ENCODE measurements around the gene ZNF133.
"Not testable (repeated sequence)": the region's sequence is repeated elsewhere in the genome, so short reads cannot be mapped to it uniquely, and the experiment has no call there.

Gene ZNF133

GRCh38 chr20:18287915-18288748, at the start of gene ZNF133:
TSS of gene ZNF133 (plus strand) at chr20:18288527. CDS start at chr20:18305687, 17,160 bp downstream.
- no peak for TF ChIP-seq CTCF (IDR thresholded peaks at IDR 0.05; ENCODE audit: low read depth, low read length, missing control alignments)
- in situ Hi-C loops (cut with HindIII; ENCODE audit: low sequenced_read_pairs) = no loop called here
- H3K4me3 ChIP-seq (ENCODE audit: low read depth, low read length) = peak within 1 kb of the TSS; percentile 95
- peak; percentile 81 for DNase-seq (ENCODE audit: low read depth)

DNA sequence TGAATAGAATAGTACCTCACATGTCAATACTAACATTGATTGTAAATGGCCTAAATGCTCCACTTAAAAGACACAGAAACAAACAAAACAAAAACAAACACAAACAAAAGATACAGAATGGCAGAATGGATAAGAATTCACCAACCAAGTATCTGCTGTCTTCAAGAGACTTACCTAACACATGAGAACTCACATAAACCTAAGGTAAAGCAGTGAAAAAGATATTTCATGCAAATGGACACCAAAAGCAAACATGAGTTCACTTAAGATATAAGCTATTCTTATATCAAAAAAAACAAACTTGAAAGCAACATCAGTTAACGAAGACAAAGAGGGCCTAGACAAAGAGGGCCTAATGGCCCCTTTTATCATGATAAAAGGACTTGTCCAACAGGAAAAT, 47.3 kb upstream of the ZNF133 start:
- in situ Hi-C loops (cut with HindIII; ENCODE audit: low sequenced_read_pairs) = no loop called here
- no peak for TF ChIP-seq CTCF (IDR thresholded peaks at IDR 0.05; ENCODE audit: low read depth, low read length, missing control alignments)
- no peak overlapping the region for H3K4me3 ChIP-seq (ENCODE audit: low read depth, low read length)

DNA sequence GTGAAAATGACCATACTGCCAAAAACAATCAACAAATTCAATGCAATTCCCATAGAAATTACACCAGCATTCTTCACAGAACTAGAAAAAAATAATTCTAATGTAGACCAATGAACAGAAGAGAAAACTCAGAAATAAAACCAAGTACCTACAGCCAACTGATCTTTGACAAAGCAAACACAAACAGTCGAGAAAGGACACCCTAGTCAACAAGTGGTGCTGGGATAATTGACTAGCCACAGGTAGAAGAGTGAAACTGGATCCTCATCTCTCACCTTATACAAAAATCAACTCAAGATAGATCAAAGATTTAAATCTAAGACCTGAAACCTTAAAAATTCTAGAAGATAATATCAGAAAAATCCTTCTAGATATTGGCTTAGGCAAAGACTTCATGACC, 44.5 kb upstream of the ZNF133 start:
- in situ Hi-C loops (cut with HindIII; ENCODE audit: low sequenced_read_pairs) = no loop called here
- no peak for DNase-seq (ENCODE audit: low read depth)
- H3K4me3 ChIP-seq (ENCODE audit: low read depth, low read length) = no peak overlapping the region
- TF ChIP-seq CTCF (IDR thresholded peaks at IDR 0.05; ENCODE audit: low read depth, low read length, missing control alignments) = no peak

More for the DNA sequence above, 47.3 kb upstream of the ZNF133 start:
- no peak for DNase-seq (ENCODE audit: low read depth)

GRCh38 chr20:18248545-18248944, 39.8 kb upstream of the ZNF133 start:
- DNase-seq (ENCODE audit: low read depth); in situ Hi-C loops (cut with HindIII; ENCODE audit: low sequenced_read_pairs); H3K4me3 ChIP-seq (ENCODE audit: low read depth, low read length): not testable (repeated sequence)

DNA sequence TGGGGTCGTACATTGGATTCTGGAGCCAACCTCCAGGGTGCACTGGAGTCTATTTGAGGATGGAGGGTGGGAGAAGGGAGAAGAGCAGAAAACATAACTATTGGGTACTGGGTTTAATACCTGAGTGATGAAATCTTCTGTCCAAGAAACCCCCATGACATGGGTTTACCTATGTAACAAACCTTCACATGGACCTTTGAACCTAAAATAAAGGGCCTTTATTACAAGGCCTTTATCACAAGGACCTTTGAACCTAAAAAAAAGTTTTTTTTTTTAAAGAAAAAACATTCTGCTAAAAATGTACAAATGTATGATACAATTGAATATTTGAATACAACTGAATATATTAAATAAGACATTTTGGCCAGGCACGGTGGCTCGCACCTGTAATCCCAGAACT, 38.1 kb upstream of the ZNF133 start:
- H3K4me3 ChIP-seq (ENCODE audit: low read depth, low read length) = no peak overlapping the region
- no peak for TF ChIP-seq CTCF (IDR thresholded peaks at IDR 0.05; ENCODE audit: low read depth, low read length, missing control alignments)
- in situ Hi-C loops (cut with HindIII; ENCODE audit: low sequenced_read_pairs) = no loop called here
- DNase-seq (ENCODE audit: low read depth) = no peak

DNA sequence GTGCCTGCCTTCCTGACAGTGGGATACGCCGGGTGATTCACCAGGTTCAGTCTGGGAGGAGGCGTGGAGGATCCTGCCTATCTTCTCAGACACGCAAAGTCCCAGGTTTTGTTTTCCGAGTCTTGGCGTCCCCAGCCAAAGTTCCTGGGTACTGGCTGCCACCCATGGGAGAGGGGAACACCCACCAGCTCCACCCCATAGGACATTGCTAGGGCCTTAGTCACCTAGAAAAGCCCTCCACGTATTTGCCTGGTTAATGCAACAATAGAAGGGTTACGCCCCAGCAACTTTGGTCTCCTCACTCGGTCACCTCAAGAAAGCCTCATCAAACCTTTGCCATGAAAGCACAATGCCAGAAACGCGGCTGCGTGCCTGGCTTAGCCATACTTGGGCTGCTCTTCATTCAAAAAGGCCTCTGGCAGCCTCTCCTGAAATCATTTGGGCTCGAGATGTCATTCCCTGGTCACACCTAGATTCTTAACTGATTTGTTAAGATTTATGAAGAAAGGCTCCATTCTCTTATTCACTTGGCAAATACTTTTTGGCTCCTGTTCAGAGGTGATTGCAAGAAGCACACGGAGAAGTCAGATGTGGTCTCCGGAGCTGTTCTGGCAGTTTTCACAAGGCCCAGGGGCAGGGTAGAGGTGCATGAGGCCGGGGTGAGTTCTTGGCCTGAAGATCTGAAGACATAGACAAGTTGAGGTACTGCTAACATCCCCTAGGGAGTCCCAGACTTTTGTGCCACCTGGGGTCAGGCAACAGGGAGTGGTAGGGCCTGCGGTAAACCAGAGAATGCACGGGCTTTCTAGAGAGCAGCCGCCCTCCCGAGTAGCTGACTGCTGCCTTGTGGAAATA, 35.5 kb upstream of the ZNF133 start:
- H3K4me3 ChIP-seq (ENCODE audit: low read depth, low read length) = no peak overlapping the region
- no peak for DNase-seq (ENCODE audit: low read depth)
- no peak for TF ChIP-seq CTCF (IDR thresholded peaks at IDR 0.05; ENCODE audit: low read depth, low read length, missing control alignments)
- in situ Hi-C loops (cut with HindIII; ENCODE audit: low sequenced_read_pairs) = no loop called here

DNA sequence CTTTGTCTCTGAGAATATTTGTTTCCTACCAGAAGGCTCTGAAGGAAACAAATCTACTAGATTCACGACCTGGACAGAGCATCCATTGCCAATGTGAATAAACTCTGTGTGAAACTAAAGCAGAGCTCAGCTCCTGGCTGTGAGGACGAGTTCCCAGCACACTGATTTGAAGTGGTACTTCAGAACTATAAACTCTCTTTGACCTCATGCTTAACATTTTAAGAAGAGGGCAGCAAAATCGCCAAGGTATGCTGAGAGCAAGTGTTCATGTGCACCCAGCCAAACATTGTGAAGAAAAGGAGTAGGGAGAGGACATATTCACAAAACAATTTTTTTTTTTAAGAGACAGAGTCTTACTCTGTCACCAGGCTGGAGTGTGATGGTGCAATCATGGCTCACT, 33.7 kb upstream of the ZNF133 start:
- in situ Hi-C loops (cut with HindIII; ENCODE audit: low sequenced_read_pairs) = no loop called here
- no peak overlapping the region for H3K4me3 ChIP-seq (ENCODE audit: low read depth, low read length)
- DNase-seq (ENCODE audit: low read depth) = no peak
- no peak for TF ChIP-seq CTCF (IDR thresholded peaks at IDR 0.05; ENCODE audit: low read depth, low read length, missing control alignments)

Data from astrocyte of the cerebellum (primary cell).